AG09309 (cell line): Measurements from ENCODE around the gene MTA3.

ENCODE experiments used
- DNase-seq: peaks from one replicate; pipeline ENCODE4 v3.0.0-alpha.2; 2010; ENCODE audit warnings: low read depth
- H3K4me3 ChIP-seq: 2 replicates; pipeline ENCODE4 v1.5.1; 2011; ENCODE audit warnings: mild to moderate bottlenecking, low read depth, low read length, moderate library complexity; ENCODE audit not compliant: control insufficient read depth
- TF ChIP-seq, protein P1 (sequence below): IDR thresholded peaks from 2 replicates; pipeline ENCODE4 v1.5.1; 2011; ENCODE audit warnings: mild to moderate bottlenecking, low read depth, low read length, inconsistent platforms; ENCODE audit not compliant: insufficient read depth, control insufficient read depth; ENCODE audit errors: missing control alignments

MTA3 gene

DNA sequence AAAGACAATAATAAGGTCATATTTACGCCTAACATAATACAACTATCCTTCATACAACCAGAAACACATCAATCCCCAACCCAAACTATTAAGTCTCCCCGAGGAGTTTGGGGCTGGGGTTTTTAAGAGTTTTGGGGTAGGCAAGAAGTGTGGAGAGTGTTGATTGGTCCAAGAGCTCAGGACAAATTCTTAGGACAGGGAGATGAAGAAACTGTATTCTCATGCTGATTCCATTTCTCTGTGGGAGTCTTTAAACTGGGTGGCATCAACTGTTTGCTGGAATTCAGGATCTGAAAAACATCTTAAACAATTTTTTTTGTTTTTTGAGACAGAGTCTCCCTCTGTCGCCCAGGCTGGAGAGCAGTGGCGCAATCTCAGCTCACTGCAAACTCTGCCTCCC lies 25.6 kb upstream of the MTA3 start:
- no peak for DNase-seq
- no peak overlapping the region for H3K4me3 ChIP-seq
- TF ChIP-seq, protein P1, sequence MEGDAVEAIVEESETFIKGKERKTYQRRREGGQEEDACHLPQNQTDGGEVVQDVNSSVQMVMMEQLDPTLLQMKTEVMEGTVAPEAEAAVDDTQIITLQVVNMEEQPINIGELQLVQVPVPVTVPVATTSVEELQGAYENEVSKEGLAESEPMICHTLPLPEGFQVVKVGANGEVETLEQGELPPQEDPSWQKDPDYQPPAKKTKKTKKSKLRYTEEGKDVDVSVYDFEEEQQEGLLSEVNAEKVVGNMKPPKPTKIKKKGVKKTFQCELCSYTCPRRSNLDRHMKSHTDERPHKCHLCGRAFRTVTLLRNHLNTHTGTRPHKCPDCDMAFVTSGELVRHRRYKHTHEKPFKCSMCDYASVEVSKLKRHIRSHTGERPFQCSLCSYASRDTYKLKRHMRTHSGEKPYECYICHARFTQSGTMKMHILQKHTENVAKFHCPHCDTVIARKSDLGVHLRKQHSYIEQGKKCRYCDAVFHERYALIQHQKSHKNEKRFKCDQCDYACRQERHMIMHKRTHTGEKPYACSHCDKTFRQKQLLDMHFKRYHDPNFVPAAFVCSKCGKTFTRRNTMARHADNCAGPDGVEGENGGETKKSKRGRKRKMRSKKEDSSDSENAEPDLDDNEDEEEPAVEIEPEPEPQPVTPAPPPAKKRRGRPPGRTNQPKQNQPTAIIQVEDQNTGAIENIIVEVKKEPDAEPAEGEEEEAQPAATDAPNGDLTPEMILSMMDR, result no peak

DNA sequence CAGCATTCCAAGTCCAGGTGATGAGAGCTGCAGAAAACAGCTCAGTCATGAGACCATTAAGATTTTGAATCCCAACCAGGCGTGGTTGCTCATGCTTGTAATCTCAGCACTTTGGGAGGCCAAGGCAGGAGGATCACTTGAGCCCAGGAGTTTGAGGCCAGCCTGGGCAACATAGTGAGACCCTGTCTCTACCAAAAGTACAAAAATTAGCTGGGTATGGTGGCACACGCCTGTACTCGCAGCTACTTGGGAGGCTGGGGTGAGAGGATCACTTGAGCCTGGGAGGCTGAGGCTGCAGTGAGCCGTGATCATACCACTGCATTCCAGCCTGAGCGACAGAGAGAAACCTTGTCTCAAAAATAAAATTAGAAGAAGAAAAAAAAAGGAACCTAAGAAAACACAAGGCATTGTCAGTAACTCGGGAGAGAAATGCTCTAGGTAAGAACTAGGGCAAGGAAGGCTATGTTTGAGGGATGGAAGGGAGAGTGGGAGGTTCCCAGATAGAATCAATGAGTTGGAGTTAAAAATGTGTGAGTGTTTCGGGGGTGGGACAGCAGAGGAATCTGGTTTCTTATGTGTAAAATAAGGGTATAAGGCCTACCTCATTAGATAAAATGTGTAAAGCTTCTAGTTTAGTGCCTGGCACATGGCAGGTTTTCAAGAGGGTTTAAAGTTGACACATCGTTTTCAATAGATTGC lies 23.3 kb upstream of the MTA3 start:
- no peak for DNase-seq
- TF ChIP-seq, protein P1, result no peak
- no peak overlapping the region for H3K4me3 ChIP-seq

DNA sequence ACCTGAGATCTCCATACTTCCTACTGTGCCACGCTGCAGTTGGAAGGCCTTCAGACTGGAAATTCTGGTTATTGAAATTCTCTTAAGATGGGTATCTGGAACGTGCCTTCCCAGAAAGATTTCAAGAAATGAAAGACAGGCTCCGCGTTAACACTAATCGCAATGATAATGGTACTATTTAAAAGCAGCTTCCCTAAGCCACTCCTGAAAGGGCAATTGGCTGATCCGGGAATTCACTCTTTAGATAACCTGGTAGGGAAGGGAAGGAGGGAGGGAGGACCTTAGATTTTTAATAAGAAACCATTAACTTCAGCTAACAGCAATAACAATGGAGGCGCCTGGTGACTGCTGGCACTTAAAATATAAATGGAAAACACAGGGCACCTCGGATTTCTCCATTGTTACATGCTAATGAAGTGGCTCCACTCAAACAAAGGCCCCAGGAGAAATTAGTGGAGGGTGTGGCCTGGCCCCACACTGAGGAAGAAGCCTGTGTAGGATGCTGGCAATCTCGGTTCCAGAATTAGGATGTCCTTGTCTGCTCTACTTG lies 22.5 kb upstream of the MTA3 start:
- TF ChIP-seq, protein P1, result no peak
- DNase-seq, result no peak
- no peak overlapping the region for H3K4me3 ChIP-seq

DNA sequence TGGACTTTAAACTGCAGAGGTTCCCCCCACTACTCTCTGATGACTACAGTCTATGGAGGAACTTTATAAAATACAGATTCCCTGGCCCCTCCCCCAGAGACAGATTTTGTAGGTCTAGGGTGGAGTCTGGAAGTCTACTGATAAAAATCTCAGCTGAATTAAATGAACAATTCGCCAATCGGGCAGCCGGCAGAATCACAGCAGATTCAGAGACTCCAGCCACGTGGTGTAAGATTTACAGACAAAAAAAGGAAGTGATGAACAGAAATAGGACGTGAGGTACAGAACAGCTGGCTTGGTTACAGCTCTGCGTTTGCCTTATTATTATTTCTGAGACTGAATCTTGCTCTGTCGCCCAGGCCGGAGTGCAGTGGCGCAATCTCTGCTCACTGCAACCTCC lies 21.4 kb upstream of the MTA3 start:
- TF ChIP-seq, protein P1, result no peak
- DNase-seq, result no peak
- H3K4me3 ChIP-seq, result no peak overlapping the region

DNA sequence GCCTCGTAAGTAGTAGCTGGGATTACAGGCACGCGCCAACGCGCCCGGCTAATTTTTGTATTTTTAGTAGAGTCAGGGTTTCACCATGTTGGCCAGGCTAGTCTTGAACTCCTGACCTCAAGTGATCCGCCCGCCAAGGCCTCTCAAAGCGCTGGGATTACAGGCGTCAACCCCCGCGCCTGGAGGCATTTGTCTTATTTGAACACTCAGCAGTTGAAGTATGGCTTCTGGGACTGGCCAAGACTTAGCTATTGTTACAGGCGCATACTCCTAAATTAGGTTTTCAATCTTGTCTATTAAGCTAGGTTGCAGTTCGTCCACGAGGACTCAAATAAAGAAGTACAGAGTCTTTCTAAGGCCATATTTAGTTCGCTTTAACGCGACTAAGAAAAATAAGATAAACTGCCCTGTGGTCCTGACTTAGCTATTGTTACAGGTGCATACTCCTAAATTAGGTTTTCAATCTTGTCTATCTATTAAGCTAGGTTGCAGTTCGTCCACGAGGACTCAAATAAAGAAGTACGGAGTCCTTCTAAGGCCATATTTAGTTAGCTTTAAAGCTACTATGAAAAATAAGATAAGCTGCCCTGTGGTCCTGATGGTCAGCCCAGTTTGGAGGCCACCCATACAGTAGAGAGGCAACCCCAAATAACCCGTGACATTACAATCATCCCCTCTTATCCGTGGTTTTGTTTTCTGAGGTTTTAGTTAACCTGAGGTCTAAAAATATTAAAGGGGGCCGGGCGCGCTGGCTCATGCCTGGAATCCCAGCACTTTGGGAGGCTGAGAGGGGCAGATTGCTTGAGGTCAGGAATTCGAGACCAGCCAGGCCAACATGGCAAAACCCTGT lies 20.8 kb upstream of the MTA3 start:
- no peak for DNase-seq
- TF ChIP-seq, protein P1, result no peak

DNA sequence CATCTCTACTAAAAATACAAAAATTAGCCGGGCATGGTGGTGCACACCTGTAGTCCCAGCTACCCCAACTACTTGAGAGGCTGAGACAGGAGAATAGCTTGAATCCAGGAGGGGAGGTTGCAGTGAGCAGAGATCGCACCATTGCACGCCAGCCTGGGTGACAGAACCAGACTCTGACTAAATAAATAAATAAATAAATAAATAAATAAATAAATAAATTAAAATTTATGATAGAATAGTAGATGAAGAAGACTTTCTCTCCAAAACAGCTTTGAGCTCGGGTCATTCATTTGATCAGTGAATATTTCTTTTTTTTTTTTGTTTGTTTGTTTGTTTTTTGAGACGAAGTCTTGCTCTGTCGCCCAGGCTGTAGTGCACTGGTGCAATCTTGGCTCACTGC lies 17.6 kb upstream of the MTA3 start:
- DNase-seq, result no peak
- TF ChIP-seq, protein P1, result no peak
- H3K4me3 ChIP-seq, result no peak overlapping the region

More for the DNA sequence above, 20.8 kb upstream of the MTA3 start:
- no peak overlapping the region for H3K4me3 ChIP-seq
